Superior temporal gyrus (tissue), 1 donor: ENCODE data around the gene KIAA0513.

Experiments used
- DNase-seq: peaks from one replicate; pipeline ENCODE4 v3.0.0-alpha.2; 2016; ENCODE audit errors: extremely low spot score

The KIAA0513 gene

GRCh38 chr16:85004587-85005205, 22.9 kb upstream of the KIAA0513 start:
- DNase-seq: no peak

DNA sequence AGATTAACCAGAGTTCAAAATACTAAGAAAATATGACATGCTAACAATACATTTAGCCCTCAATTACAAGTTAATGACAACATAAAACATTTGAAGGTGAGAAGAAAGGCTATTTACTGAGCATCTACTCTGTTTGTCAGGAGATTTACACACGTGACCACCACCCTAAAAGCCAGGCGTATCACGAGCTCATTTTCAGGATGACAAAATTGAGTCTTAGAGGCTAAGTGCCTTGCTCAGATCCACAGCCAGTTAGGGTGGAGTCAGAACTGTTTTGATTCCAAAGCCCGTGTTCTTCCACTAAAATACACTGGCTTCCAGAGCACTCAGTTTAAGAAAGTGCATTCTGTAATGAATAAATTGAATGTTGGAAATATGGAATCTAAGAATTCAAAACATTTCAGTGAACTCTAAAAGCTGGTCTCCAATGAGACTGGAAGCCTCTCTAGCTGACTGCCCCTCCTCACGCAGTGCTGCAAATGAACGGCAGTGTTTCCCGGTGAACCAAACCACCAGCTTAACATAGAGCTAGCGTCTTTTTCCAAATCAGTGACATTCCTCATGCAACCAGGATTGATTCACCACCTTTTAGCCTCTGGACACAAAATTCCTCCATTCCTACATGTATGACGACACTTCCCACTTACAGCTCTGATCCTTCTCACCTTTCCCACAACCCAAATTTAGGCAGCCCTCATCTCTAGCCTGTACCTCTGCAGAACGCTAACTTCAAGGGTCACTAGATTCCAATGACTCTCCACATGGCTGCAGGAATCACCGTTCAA, 22.1 kb upstream of the KIAA0513 start:
- DNase-seq: no peak

DNA sequence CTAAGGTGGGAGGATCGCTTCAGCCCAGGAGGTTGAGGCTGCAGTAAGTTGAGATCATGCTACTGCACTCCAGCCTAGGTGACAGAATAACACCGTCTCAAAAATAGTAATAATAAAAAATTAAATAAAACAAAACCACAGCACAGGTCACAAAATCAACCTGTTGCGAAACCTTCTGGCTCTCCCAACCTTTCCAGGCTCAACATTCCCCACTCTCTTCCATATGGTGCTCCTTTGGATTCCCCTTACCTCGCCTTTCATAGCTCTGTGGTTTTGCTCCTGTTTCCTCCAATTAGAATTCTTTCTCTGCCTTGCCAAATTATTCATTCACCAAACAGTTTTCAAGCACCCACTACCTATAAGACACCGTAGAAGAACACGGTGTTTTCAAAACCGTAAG, 21.0 kb upstream of the KIAA0513 start:
- DNase-seq: no peak

- DNase-seq: no peak
Measured at GRCh38 chr16:85007496-85008214, 19.9 kb upstream of the KIAA0513 start.

DNA sequence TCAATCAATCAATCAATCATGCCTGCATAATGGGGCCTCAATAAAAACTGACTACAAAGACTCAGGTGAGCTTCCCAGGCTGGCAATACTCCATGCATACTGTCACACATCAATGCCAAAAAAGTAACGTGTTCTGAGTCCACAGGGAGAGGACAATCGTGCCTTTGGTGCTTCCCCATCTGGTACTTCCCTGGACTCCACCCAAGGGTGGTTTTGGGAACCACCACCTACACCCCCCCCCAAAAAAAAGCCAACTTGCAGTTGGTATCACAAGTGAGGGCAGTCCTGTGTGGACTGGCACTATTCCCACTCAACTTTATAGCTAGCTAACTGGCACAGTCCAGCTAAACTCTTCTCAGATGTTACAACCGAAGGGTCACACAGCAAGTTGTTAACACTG, 19.3 kb upstream of the KIAA0513 start:
- DNase-seq: no peak

GRCh38 chr16:85010446-85010930, 17.1 kb upstream of the KIAA0513 start:
- DNase-seq: no peak

DNA sequence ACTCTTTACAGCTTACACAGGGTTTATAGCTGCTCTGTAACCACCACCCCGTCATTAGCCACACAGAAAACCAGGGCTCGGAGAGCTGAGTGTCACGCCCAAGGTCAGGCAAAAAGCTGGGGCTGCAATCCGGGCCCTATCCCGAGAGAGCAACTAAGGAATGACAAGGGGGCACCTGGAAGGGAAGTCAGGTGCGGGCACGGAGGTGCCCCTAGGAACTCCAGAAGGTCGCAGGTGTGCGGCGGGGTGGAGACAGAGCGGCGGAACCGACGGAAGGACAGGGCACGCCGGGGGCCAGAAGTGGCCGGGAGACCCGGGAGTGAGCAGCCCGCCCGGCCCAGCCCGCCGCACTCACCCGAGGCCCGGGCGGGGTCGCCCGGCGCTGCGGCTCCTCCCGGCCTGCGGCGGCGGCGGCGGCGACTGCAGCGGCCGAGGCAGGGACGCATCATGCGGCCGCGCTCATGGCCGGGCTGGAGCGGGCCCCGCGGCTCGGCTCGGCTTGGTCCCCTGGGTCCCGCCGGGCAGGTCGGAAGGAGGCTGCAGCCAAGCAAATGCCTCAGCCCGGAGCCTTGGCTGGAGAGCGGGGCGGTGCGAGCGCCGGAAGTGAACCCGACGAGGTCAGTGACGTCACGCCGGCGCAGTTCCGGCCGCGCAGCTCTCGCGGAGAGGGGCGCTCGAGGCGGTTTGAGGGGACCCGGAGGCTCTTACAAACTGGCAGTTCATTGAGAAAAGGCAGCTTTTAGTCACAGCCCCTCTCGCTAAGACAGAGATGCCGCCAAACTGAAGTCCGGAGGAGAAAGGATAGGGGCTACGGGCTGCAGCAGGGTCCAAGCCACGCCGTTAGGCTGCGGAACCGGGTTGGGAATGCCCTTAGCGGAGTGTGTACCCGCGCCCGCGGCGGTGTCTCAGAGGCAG, 16.4 kb upstream of the KIAA0513 start, which contains the start of gene ZDHHC7:
ZDHHC7 (minus strand) TSS at position 605 of the 915 bp plus-strand sequence. CDS start 20,917 bp downstream, outside the sequence.
- DNase-seq: peak; percentile 92

DNA sequence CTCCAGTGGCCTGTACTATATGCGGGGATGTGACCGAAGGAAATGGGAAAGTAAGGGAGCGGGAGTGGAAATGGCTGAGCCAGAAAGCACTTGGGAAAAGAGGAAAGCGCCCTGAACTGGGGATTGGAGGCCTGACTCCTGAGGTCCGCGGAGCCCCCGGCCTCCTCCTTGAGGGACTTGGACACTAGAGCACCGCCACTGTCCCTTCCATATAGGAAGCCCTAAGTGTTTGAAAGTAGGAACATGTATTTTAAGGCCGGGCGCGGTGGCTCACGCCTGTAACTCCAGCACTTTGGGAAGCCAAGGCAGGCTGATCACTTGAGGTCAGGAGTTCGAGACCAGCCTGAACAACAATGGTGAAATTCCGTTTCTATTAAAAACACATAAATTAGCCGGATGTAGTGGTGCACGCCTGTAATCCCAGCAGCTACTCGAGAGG, 15.7 kb upstream of the KIAA0513 start:
- DNase-seq: no peak

DNA sequence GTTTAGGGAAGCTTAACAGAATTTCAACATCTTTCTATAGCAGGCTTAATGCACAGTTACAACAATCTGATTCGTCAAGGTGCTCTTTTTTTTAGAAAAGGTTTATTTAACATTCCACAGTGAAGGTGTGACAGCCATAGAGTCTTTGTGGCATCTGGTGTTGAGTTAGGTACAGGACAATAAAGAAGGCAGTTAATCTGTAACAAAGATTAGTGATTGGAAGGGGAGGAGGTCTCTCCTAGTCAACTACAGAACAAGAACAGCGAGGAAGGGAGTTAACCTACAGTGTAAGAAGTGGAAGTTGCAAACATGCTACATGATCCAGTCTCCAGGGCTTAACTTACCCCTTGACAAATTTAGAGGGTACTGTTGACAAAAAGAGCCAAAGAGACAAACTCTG, 13.3 kb upstream of the KIAA0513 start:
- DNase-seq: no peak

GRCh38 chr16:85015481-85016187, 12.0 kb upstream of the KIAA0513 start:
- no peak for DNase-seq

DNA sequence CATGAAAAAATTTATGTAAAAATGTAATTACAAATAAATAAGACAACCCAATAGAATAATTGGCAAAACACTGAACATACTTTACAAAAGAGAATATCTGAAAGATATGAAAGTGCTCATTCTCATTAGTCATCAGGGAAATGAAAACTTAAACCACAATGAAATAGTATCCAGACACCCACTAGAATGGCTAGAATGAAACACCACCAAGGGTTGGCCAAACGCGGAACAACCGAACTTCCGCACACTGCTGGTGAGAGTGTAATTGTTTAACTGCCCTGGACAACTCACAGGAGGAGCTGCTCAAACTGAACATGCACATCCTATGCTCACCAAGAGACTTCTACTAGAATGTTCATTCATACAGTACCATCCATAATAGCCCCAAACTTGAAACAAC, 10.4 kb upstream of the KIAA0513 start:
- DNase-seq: no peak

GRCh38 chr16:85017633-85018032, 10.0 kb upstream of the KIAA0513 start:
- no peak for DNase-seq

DNA sequence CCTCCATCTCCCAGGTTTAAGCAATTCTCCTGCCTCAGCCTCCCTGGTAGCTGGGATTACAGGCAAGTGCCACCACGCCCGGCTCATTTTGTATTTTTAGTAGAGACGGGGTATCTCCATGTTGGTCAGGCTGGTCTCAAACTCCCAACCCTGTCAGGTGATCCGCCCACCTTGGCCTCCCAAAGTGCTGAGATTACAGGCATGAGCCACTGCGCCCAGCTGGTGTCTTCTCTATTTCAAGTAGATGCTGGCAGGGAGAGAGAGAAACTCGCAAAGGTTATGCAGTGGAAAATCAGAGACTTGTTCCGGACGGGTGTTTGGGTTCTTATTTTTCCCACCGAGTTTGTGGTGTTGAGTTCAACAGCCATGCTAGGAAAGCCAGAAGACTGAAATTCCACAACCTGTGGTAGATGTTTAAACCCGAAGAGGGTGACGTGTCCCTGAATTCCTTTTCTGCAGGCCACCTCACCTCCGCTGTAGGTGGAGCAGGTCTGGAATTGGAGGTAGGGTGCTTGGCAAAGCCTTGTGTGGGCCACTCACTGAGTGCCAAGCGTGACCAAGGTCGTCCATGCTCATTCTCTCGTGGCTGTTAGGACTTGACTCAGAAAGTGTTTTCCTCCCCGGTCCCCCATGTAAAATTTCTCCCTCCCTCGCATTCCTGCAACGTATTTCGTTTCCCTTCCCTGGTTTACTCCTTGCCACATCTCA, 8.9 kb upstream of the KIAA0513 start:
- no peak for DNase-seq

GRCh38 chr16:85019659-85020245, 7.8 kb upstream of the KIAA0513 start:
- DNase-seq: no peak

- no peak for DNase-seq
Measured at GRCh38 chr16:85025781-85026653, 1.6 kb upstream of the KIAA0513 start.

DNA sequence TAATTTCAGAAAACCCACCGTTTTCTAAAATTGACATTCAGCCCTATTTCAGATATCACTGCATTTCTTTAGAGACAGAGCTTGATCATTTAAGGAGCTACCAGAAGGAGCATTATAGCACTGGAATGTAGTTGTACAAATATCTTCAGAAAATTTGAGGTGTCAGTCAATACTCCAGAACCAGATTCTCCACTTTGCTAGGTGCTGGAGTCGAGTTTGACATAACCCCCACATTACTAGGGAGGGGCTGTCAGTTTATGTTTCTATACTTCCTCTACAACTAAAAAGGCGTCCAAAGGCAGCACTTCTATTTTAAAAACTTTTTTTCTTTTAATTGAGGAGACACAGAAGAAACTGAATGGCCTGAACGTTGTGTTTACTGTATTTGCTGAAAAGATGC, 892 bp upstream of the KIAA0513 start:
- no peak for DNase-seq

DNA sequence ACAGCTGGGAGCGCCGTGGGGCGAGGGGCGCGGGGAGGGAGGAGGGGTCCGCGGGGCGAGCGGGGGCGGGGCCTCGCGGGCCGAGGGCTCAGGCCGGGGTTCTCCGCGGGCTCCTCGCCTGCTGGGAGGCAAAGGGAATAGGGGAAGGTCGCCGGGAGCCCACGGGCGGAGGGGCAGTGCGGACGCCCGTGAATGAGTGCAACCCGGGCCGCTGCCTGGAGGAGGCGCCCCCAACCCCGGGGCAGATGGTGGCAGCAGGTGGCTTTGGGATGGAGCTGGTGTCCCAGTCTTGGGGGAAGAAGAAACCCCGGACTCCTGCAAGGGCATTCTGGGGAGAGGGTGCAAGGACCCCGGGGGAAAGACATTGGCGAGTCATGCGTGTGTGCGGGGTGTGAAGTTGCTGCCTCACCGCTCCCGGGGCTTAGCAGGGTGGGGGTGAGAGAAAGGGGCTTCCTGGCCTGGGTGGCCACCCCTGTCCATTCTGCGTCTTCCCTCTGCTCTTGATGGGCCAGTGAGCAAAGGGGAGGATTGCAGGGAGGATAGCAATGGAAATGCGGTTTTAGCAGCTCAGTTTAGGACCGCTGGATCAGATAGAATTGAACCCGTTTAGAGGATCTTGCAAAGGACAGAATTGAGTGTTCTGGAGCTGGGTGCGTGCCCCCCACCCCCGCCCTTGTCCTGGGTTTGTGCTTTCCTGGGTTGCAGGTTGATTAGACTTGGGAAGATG, 526 bp downstream of the KIAA0513 start:
- no peak for DNase-seq
